CD4-positive, CD25-positive, alpha-beta regulatory T cell (primary cell): Measurements from ENCODE around the gene BEGAIN. TPM values are rescaled to one million over a fixed set of nuclear protein-coding genes. Genes with fewer than 3 reads are reported as not detected.

Experiments used
- ATAC-seq, 2 donors: fragments of 150-1000 bp; cut with Tn5 transposase; one replicate each; pipeline ENCODE4 v1.10.0; 2021; ENCODE audit warnings: low read depth in 2 of 2, moderate number of reproducible peaks in 2 of 2, moderate library complexity in 1 of 2
- DNase-seq, 3 donors: peaks; one replicate each; pipeline versions ENCODE4 v3.0.0 to v3.0.0-alpha.2; 2012 to 2022; ENCODE audit warnings: mixed read lengths in 1 of 3
- H3K27ac ChIP-seq: one replicate; pipeline ENCODE4 v1.7.0; 2013; ENCODE audit warnings: mild to moderate bottlenecking, low read length; ENCODE audit not compliant: insufficient read depth, poor library complexity, severe bottlenecking
- H3K27me3 ChIP-seq: one replicate; pipeline ENCODE4 v1.7.0; 2013; ENCODE audit warnings: low read length; ENCODE audit not compliant: control insufficient read depth, insufficient read depth
- H3K36me3 ChIP-seq: one replicate; pipeline ENCODE4 v1.7.0; 2013; ENCODE audit warnings: mild to moderate bottlenecking, low read length, moderate library complexity; ENCODE audit not compliant: control insufficient read depth, insufficient read depth
- H3K4me1 ChIP-seq: 2 replicates; pipeline ENCODE4 v1.7.0; 2013; ENCODE audit warnings: mild to moderate bottlenecking, low read length; ENCODE audit not compliant: insufficient read depth, control insufficient read depth, poor library complexity, severe bottlenecking
- H3K4me3 ChIP-seq: one replicate; pipeline ENCODE4 v1.7.0; 2013; ENCODE audit warnings: low read depth, mild to moderate bottlenecking, low read length, moderate library complexity
- H3K9me3 ChIP-seq, 2 experiments: 1 replicate in 1 of 2; 2 replicates in 1 of 2; pipeline ENCODE4 v1.7.0; 2013; ENCODE audit warnings: low read length in 2 of 2, mild to moderate bottlenecking in 1 of 2, moderate library complexity in 1 of 2; ENCODE audit not compliant: control insufficient read depth in 2 of 2
- H3K27ac Mint-ChIP-seq, 3 donors: one replicate each; pipeline ENCODE4 v1.8.0; 2020 to 2022; ENCODE audit warnings: mild to moderate bottlenecking in 3 of 3, mixed read lengths in 3 of 3, moderate library complexity in 2 of 3
- H3K27me3 Mint-ChIP-seq: one replicate; pipeline ENCODE4 v1.8.0; 2022; ENCODE audit warnings: mild to moderate bottlenecking, mixed read lengths
- H3K36me3 Mint-ChIP-seq: one replicate; pipeline ENCODE4 v1.8.0; 2020; ENCODE audit warnings: mixed read lengths
- H3K4me1 Mint-ChIP-seq, 4 donors: one replicate each; pipeline ENCODE4 v1.8.0; 2020 to 2022; ENCODE audit warnings: mixed read lengths in 4 of 4, mild to moderate bottlenecking in 1 of 4
- H3K4me3 Mint-ChIP-seq, 4 donors: one replicate each; pipeline ENCODE4 v1.8.0; 2020 to 2022; ENCODE audit warnings: mild to moderate bottlenecking in 4 of 4, mixed read lengths in 4 of 4, moderate library complexity in 3 of 4
- H3K9me3 Mint-ChIP-seq, 7 donors: one replicate each; pipeline ENCODE4 v1.8.0; 2020 to 2022; ENCODE audit warnings: mixed read lengths in 7 of 7, mild to moderate bottlenecking in 3 of 7, moderate library complexity in 2 of 7
- polyA plus RNA-seq, 4 donors: library from polyadenylated mRNA; unstranded; fragments of 300-500 nt; fragmentation: Illumina TruSeq; gene quantifications; one replicate each; pipeline ENCODE4 v1.2.3, GENCODE V29; 2021
- total RNA-seq: library from RNA; stranded (reverse); gene quantifications from one replicate; pipeline ENCODE4 v1.2.3, GENCODE V29; 2022

The BEGAIN gene
- total and polyA plus RNA-seq, 5 donors from 2014 or later: 0.29 to 1.3 (median 0.50) TPM; not detected in 1

DNA sequence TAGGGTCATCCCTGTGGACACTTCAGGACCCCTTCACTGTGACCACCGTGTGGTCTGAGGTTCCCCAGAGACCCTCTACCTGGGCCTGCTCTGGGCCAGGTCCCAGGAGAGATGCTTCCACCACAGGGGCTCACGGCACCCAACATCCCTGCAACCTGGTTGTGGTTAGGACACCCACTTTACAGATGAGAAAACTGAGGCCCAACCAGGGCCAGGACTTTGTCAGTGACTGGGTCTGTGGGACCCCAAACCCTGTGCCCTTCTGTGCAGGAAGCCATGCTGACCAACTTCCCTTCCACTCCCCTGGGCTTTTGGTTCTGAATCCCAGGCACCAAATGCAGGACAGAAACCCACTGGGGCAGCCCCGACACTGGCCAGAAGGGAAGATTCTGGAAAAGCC lies 21.6 kb downstream of the BEGAIN start:
- H3K27me3 Mint-ChIP-seq: peaks cover 48% of the 10 kb centered on the region
- no peak overlapping the region for H3K27ac Mint-ChIP-seq
- Histone ChIP-seq H3K36me3 (no peaks in the 10 kb centered on the region), H3K27me3 (no peaks in the 10 kb centered on the region), H3K4me3 (no peak overlapping the region), H3K27ac (no peak overlapping the region), H3K9me3 (no peaks in the 10 kb centered on the region), H3K4me1 (peaks cover 13% of the 10 kb centered on the region)
- no peaks in the 10 kb centered on the region for H3K9me3 Mint-ChIP-seq
- no peaks in the 10 kb centered on the region for H3K36me3 Mint-ChIP-seq
- ATAC-seq (no peak), DNase-seq (no peak)
- H3K4me1 Mint-ChIP-seq: peaks cover 0 to 11% (median 3%) of the 10 kb centered on the region in 4 donors
- H3K4me3 Mint-ChIP-seq: no peak overlapping the region

DNA sequence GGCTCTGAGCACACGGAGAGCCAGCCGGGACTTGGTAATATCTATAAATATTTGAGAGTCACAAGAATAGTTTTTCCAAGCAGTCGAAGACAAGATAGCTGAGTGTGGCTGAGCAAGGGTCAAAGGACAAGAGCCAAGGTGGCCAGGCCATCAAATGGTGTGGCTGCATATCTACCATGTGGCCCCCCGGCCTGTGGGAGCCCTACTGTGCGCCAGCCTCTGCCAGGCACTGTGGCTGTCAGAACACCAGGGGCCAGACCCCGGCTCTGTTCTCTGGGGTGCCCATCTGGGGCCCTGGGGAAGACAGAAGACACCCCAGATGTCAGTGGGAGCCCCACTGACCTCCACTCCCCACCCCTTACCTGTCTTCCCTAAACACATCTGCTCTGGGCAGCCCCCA lies 22.7 kb downstream of the BEGAIN start:
- peaks cover 13% of the 10 kb centered on the region for H3K4me1 ChIP-seq
- Mint-ChIP-seq H3K27ac (no peak overlapping the region), H3K4me1 (peaks cover 0 to 11% (median 3%) of the 10 kb centered on the region in 4 donors), H3K4me3 (no peak overlapping the region), H3K36me3 (no peaks in the 10 kb centered on the region), H3K9me3 (no peaks in the 10 kb centered on the region), H3K27me3 (peaks cover 39% of the 10 kb centered on the region)
- H3K27me3 ChIP-seq: no peaks in the 10 kb centered on the region
- no peak overlapping the region for H3K4me3 ChIP-seq
- H3K27ac ChIP-seq: no peak overlapping the region
- no peaks in the 10 kb centered on the region for H3K9me3 ChIP-seq
- H3K36me3 ChIP-seq: no peaks in the 10 kb centered on the region
- ATAC-seq (no peak), DNase-seq (no peak)

DNA sequence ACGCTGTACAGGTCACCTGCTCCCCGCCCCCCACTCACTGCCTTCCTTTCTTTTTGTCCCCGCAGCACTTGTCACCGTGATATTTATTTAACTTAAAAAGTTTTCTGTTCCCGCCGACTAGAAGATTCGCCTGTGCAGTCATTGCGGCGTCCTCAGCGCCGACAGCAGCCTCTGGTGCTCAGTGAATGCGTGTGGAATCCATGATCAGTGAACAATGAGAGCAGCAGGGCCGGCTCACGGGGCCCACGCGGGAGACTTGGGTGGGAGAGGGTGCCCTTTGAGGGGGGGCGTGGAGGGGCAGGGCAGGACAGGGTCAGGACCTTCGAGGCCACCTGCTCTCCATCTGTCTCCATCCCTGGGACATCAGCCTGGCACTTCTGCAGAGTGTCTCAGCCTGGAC lies 24.5 kb downstream of the BEGAIN start:
- no peak for ATAC-seq
- no peaks in the 10 kb centered on the region for H3K36me3 Mint-ChIP-seq
- H3K27me3 ChIP-seq: no peaks in the 10 kb centered on the region

DNA sequence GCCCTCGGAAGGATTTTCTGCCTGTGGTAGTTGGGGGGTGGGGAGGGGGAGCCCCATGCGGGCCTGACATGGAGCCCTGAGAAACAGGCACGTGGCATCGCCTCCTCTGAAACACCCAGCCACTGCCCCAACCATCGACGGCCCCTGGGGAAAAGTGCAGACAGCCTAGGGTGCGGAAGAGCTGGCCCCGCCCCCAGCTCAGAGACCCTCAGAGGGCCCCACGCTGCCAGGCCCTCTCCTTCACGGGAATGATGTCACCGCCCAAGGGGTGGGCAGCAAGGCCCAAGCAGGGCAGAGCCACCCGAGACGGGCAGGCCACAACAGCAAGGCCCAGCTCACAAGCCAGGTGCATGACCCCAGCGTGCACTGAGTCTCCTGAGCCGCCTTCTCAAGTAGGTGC lies 26.2 kb downstream of the BEGAIN start:
- H3K36me3 ChIP-seq: no peaks in the 10 kb centered on the region
- H3K27ac ChIP-seq: no peak overlapping the region
- DNase-seq: no peak
- ATAC-seq: no peak
- H3K9me3 Mint-ChIP-seq: no peaks in the 10 kb centered on the region
- no peaks in the 10 kb centered on the region for H3K36me3 Mint-ChIP-seq
- peaks cover 25% of the 10 kb centered on the region for H3K27me3 Mint-ChIP-seq
- no peak overlapping the region for H3K4me3 Mint-ChIP-seq
- no peaks in the 10 kb centered on the region for H3K4me1 ChIP-seq
- H3K9me3 ChIP-seq: no peaks in the 10 kb centered on the region
- no peak overlapping the region for H3K27ac Mint-ChIP-seq
- H3K27me3 ChIP-seq: no peaks in the 10 kb centered on the region
- no peak overlapping the region for H3K4me3 ChIP-seq
- peaks cover 0 to 11% (median 0%) of the 10 kb centered on the region in 4 donors for H3K4me1 Mint-ChIP-seq

More for the DNA sequence above, 24.5 kb downstream of the BEGAIN start:
- H3K4me3 Mint-ChIP-seq: no peak overlapping the region
- H3K9me3 ChIP-seq: no peaks in the 10 kb centered on the region
- no peak overlapping the region for H3K27ac ChIP-seq
- H3K9me3 Mint-ChIP-seq: no peaks in the 10 kb centered on the region
- no peak for DNase-seq
- H3K4me3 ChIP-seq: no peak overlapping the region
- H3K27me3 Mint-ChIP-seq: peaks cover 34% of the 10 kb centered on the region
- no peaks in the 10 kb centered on the region for H3K36me3 ChIP-seq
- peaks cover 6% of the 10 kb centered on the region for H3K4me1 ChIP-seq
- H3K27ac Mint-ChIP-seq: no peak overlapping the region
- H3K4me1 Mint-ChIP-seq: peaks cover 0 to 11% (median 2%) of the 10 kb centered on the region in 4 donors

DNA sequence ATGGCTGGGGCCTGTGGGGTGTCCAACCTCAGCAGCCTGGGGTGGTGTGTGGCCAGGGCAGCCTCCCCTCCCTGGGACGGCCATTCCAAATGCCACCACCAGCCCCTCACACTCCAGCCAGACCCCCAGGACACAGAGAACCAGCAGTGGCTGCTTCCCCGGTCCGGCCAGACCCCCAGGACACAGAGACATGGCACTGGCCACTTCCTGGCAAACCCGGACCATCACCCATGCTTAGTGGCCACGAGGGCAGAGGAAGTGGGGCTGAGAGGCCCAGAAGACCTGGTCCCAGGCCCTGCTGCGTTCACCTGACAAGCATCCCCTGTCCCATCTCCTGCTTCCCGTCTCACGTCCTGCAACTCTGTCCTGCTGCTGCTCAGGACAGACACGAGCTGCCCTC lies 26.7 kb downstream of the BEGAIN start:
- Histone ChIP-seq H3K27me3 (no peaks in the 10 kb centered on the region), H3K9me3 (no peaks in the 10 kb centered on the region), H3K36me3 (no peaks in the 10 kb centered on the region), H3K4me3 (no peak overlapping the region), H3K27ac (no peak overlapping the region), H3K4me1 (no peaks in the 10 kb centered on the region)
- Mint-ChIP-seq H3K27ac (no peak overlapping the region), H3K27me3 (peaks cover 20% of the 10 kb centered on the region), H3K4me1 (peaks cover 0 to 11% (median 0%) of the 10 kb centered on the region in 4 donors), H3K36me3 (no peaks in the 10 kb centered on the region), H3K4me3 (no peak overlapping the region), H3K9me3 (no peaks in the 10 kb centered on the region)
- DNase-seq (no peak), ATAC-seq (no peak)

DNA sequence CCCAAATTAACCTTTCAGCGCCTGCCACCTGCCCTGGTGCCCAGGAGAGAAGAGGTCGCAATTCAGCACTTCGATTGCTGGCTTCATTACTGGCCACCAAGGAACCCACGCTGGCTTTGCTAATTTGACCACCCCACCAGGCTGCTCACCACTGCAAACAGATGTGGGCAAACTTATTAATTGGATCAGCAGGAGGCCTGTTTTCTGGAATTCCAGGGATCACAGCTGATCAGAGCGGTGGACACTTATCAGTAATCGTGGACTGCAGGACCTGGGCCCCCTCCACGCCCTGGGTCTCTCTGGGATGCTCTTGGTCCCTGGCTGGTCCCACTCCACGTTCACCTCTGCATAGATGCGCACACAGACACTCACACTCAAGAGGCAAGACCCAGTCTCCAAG lies 27.8 kb downstream of the BEGAIN start:
- Mint-ChIP-seq H3K9me3 (no peaks in the 10 kb centered on the region), H3K27ac (no peak overlapping the region), H3K4me3 (no peak overlapping the region), H3K27me3 (peaks cover 13% of the 10 kb centered on the region), H3K36me3 (no peaks in the 10 kb centered on the region), H3K4me1 (peaks cover 0 to 7% (median 0%) of the 10 kb centered on the region in 4 donors)
- H3K36me3 ChIP-seq: no peaks in the 10 kb centered on the region
- H3K27me3 ChIP-seq: no peaks in the 10 kb centered on the region
- H3K9me3 ChIP-seq: no peaks in the 10 kb centered on the region
- ATAC-seq: no peak
- H3K4me3 ChIP-seq: no peak overlapping the region
- H3K27ac ChIP-seq: no peak overlapping the region
- H3K4me1 ChIP-seq: no peaks in the 10 kb centered on the region
- DNase-seq: no peak

DNA sequence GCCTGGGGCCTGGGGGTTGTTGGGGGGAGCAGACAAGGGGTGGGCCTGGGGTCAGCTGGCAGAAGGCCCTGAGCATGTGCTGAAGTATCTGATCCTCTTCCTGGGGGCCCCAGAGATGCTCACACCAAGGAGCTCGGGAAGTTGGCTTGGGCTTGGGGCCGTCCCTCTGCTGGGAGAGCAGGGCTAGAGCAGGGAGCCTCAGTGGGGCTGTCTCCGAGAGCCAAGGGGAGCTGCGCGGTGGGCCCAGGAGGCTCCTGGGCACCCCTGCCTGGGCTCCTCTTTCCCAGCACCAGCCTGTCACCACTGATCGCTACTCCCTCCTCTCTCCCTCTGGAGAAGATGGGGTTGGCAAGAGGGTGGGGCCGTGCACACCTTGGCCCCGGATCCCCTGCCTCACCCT lies 28.3 kb downstream of the BEGAIN start:
- Mint-ChIP-seq H3K27me3 (peaks cover 8% of the 10 kb centered on the region), H3K9me3 (no peaks in the 10 kb centered on the region), H3K36me3 (no peaks in the 10 kb centered on the region), H3K27ac (no peak overlapping the region), H3K4me1 (peaks cover 0 to 2% (median 0%) of the 10 kb centered on the region in 4 donors), H3K4me3 (no peak overlapping the region)
- no peak overlapping the region for H3K27ac ChIP-seq
- ATAC-seq (no peak), DNase-seq (no peak)
- H3K4me3 ChIP-seq: no peak overlapping the region
- H3K36me3 ChIP-seq: no peaks in the 10 kb centered on the region
- no peaks in the 10 kb centered on the region for H3K27me3 ChIP-seq
- H3K9me3 ChIP-seq: no peaks in the 10 kb centered on the region
- no peaks in the 10 kb centered on the region for H3K4me1 ChIP-seq

DNA sequence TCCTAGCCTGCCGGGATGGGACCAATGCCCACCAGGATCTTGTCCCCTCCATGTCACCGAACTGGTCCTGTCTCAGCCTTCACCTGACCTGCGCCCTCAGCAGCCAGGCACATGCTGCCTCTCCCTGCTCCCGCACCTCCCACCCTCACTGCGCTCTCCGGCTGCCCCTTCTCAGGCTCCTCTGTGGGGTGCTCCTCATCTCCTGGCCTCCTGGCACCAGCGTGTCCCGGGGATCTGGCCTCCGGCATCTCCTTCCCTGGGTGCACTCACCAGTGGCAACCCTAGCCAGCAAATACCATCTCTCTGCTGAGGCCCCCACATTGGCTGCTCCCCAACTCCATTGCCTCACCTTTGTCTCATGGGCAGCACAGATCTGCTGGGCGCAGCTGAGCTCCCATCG lies 29.0 kb downstream of the BEGAIN start:
- peak overlapping the region in 1 of 3 donors; percentile 84 for H3K27ac Mint-ChIP-seq

More for the DNA sequence above, 29.0 kb downstream of the BEGAIN start:
- Histone ChIP-seq H3K36me3 (no peaks in the 10 kb centered on the region), H3K27me3 (no peaks in the 10 kb centered on the region), H3K27ac (no peak overlapping the region), H3K4me1 (no peaks in the 10 kb centered on the region), H3K9me3 (no peaks in the 10 kb centered on the region), H3K4me3 (no peak overlapping the region)
- Mint-ChIP-seq H3K4me1 (no peaks in the 10 kb centered on the region), H3K36me3 (no peaks in the 10 kb centered on the region), H3K9me3 (no peaks in the 10 kb centered on the region), H3K4me3 (no peak overlapping the region), H3K27me3 (peaks cover 4% of the 10 kb centered on the region)
- DNase-seq (no peak), ATAC-seq (no peak)
